TTC549 (cell line): ENCODE data around the gene RILPL2.
"Not testable (repeated sequence)": the region's sequence is repeated elsewhere in the genome, so short reads cannot be mapped to it uniquely, and the experiment has no call there.

ENCODE experiments used
- FAIRE-seq: peaks from 2 replicates; lab custom pipeline; 2012; peaks lifted over from hg19 to GRCh38; lab: Jason Lieb, UNC

The RILPL2 gene

DNA sequence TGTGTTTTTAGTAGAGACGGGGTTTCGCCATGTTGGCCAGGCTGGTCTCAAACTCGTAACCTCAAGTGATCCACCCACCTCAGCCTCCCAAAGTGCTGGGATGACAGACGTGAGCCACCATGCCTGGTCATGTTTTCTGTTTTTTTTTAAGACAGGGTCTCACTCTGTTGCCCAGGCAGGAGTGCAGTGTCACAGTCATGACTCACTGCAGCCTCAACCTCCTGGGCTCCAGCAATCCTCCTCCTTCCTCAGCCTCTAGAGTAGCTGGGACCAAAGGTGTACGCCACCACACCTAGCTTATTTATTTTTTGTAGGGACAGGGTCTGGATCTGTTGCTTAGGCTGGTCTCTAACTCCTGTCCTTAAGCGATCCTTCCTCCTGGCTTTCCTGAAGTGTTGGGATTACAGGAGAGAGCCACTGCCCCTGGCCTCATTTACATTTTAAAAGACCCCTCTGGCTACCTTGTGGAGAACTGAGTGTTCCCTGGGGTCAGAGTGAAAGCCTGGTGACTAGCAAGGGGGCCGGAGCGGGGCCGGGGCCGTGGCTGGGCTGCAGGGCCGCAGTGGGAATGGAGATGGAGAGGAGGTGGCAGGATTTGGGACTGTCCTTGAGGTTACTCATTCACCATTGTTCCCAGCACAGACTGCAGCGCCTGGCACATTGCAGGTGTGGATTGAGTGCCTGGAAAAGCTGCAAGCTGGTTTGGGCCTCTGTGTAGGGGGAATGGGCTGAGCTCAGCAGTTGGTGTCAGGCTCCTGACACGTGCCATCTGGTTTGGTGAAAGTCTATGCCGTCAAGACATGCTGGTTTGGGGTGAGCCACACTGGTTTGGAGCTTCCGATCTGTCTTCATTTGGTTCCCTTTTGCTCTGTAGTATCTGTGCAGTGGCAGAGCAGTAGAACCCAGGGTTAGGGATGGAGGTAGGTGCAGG, 34.5 kb downstream of the RILPL2 start:
- no peak for FAIRE-seq

DNA sequence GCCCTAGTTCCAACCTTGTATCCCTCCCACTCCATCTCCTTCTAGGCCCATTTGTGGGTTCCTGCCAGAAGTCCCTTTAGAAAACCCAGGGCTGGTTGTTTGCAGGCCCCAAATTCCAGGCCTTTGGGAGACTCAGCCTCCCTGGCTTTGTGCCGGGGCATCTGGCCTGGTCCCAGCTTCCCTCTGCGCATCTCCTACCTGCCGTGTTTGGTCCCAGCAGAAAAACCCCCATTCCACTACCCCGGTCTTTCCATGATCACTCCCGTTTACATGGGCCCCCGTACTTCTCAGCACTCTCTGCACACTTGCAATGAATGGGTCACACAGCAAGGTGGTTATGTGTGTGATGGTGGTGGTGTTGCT, 37.2 kb downstream of the RILPL2 start:
- no peak for FAIRE-seq

DNA sequence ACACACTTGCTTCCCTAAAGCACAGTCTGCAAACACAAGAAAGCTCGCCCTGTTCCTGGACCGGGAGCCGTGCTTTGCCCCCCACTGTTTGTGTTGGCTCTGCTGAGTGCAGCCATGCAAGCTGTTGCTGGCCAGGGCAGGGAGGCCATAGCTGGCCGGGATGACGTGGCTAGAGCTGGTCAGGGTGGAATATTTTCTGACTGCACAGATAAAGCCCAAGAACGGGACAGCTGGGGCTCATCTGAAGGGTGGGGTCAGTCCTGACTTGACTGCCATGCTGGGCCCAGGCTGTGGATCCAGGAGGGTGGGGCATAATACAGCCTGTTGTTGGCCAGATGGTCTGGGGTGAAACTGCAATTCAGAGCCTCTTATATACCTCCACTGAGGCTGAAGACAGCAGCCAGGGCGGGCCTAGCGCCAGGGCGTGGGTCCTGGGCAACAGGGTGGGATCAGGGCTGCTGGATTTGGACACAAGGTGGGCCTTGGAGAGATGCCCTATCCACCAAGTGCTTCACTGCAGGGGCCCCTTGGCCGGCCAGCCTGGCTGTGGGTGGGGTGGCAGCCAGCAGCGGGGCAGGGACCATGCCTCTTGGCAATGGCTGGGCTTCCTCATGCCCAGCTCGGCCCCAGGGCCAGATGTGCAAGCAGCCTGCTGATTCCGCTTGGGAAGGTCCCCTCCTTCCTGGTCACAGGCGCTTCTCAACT, 37.8 kb downstream of the RILPL2 start:
- no peak for FAIRE-seq

- FAIRE-seq: no peak
Measured at GRCh38 chr12:123398177-123398549, 38.3 kb downstream of the RILPL2 start.

- no peak for FAIRE-seq
Measured at GRCh38 chr12:123397400-123397799, 39.1 kb downstream of the RILPL2 start.

DNA sequence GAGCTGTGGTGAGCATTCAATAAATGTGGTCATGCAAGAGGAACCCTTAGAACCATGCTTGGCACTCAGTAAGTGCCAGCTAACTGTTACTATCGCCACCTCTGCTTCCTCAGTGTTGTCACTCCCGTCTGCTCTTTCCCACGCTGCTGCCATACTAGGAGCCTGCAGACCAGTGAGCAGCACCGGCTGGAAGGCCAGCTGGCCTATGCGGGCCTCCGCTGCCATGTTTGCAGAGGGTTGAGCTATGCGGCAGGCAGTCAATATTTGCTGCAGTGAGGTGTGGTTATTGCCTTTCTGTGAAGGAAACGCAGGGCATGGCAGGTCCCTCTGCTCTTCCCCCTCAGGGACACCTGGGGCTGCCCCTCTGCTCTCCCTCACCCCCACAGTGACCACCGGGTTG, 39.5 kb downstream of the RILPL2 start:
- FAIRE-seq: no peak

- FAIRE-seq: no peak
Measured at GRCh38 chr12:123396543-123396942, 39.9 kb downstream of the RILPL2 start.

GRCh38 chr12:123395236-123395635, 41.2 kb downstream of the RILPL2 start:
- no peak for FAIRE-seq

GRCh38 chr12:123393747-123394146, 42.7 kb downstream of the RILPL2 start:
- no peak for FAIRE-seq

- no peak for FAIRE-seq
Measured at GRCh38 chr12:123391546-123392343, 44.7 kb downstream of the RILPL2 start.

DNA sequence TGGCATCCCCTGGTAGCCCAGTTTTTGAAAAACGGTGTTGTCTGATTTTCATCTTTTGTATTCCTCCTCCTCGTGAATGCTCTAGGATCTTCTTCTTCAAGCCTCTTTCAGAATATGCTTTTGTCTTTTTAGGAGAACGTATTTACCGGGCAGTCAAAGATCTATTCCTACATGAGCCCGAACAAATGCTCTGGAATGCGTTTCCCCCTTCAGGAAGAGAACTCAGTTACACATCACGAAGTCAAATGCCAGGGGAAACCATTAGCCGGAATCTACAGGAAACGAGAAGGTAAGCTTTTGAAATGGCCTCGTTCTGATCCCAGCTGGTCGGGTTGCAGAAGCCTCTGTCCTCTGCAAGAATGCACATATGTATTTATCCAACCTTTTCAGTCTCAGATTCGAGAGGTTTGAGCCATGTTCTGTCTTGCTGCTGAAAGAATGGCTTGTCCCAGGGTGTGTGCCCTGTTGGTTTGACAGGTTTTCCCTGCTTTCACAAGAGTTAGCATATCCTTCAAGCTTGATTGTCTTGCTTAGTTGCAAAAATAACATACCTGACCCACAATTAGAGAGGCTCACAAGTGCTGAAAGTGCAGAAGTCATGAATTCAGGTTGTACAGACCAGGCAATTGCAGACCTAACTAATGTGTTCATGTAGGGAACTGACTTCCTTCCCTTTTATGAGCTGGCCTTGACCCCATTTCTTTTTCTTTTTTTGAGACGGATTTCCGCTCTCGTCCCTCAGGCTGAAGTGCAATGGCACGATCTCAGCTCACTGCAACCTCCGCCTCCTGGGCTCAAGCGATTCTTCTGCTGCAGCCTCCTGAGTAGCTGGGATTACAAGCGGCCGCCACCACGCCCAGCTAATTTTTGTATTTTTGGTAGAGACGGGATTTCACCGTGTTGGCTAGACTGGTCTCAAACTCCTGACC, 45.7 kb downstream of the RILPL2 start:
- no peak for FAIRE-seq

- FAIRE-seq: no peak
Measured at GRCh38 chr12:123389560-123390351, 46.7 kb downstream of the RILPL2 start.

DNA sequence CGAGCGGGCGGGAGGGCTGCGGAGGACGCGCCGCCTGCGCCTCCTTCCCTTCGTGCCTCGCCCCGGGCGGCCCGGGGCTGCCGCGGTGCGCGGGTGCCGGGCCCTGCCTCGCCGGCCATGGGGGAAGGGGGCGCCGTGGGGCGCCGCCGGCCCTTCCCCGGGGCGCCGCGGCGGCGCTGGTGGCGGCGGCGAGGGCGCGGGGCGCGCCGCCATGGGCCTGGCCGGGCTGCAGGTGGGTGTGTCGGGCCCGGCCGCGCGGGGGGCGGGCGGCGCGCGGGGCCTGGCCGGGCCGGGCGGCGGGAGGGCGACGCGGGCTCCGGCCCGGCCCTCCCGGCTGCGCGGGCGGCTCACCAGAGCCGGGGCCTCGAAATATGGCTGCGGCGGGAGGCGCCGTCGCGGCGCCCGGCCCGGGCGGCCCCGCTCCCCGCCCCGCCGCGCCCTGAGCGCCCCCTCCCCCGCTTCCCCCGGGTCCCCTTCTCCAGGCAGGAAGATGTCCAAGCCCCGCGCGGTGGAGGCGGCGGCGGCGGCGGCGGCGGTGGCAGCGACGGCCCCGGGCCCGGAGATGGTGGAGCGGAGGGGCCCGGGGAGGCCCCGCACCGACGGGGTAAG, 47.4 kb downstream of the RILPL2 start:
- no peak for FAIRE-seq

GRCh38 chr12:123388177-123388950, 48.1 kb downstream of the RILPL2 start:
- FAIRE-seq: no peak

- FAIRE-seq: no peak
Measured at GRCh38 chr12:123387508-123388176, 48.8 kb downstream of the RILPL2 start.

- not testable (repeated sequence) for FAIRE-seq
Measured at GRCh38 chr12:123385536-123385935, 50.9 kb downstream of the RILPL2 start.

- FAIRE-seq: no peak
Measured at GRCh38 chr12:123384994-123385376, 51.5 kb downstream of the RILPL2 start.

- FAIRE-seq: no peak
Measured at GRCh38 chr12:123384318-123384993, 52.0 kb downstream of the RILPL2 start.
